DND-41 (cell line): ENCODE data around the gene AUTS2.

Source experiments
- EZH2 ChIP-seq: IDR thresholded peaks from 3 replicates; pipeline ENCODE4 v1.6.1; 2012; ENCODE audit warnings: borderline replicate concordance, low read depth, mild to moderate bottlenecking, moderate library complexity, low read length, inconsistent platforms; ENCODE audit not compliant: severe bottlenecking
- TF ChIP-seq, protein P1 (sequence below): IDR thresholded peaks from 2 replicates; pipeline ENCODE4 v1.5.1; 2012; ENCODE audit warnings: borderline replicate concordance, low read length, moderate library complexity, mild to moderate bottlenecking; ENCODE audit not compliant: poor library complexity, severe bottlenecking; ENCODE audit errors: extremely low read depth

DNA sequence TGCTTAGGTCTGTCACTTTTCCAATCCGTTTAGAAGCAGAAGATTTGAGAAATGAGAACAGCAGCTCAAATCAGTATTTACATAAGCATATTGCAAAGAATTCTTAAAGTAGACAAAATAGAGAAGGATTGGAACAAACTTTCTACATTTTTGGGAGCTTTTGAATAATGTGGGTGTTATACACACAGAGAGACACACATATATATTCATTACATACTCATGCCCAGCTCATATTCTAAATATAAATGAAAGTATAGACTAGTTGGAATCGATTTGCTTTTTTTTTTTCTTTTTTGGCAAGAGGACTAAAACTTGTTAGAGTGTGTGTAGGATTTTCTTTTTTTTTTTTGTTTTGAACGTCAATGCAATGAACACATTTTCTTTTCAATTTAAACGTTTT is 538.9 kb downstream of the AUTS2 start:
- TF ChIP-seq, protein P1, sequence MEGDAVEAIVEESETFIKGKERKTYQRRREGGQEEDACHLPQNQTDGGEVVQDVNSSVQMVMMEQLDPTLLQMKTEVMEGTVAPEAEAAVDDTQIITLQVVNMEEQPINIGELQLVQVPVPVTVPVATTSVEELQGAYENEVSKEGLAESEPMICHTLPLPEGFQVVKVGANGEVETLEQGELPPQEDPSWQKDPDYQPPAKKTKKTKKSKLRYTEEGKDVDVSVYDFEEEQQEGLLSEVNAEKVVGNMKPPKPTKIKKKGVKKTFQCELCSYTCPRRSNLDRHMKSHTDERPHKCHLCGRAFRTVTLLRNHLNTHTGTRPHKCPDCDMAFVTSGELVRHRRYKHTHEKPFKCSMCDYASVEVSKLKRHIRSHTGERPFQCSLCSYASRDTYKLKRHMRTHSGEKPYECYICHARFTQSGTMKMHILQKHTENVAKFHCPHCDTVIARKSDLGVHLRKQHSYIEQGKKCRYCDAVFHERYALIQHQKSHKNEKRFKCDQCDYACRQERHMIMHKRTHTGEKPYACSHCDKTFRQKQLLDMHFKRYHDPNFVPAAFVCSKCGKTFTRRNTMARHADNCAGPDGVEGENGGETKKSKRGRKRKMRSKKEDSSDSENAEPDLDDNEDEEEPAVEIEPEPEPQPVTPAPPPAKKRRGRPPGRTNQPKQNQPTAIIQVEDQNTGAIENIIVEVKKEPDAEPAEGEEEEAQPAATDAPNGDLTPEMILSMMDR: no peak
- TF ChIP-seq EZH2: no peak
